ENCODE data around the gene CZIB. TPM values are rescaled to one million over a fixed set of nuclear protein-coding genes. Genes with fewer than 3 reads are reported as not detected.

The CZIB gene
- total and polyA plus RNA-seq, 2 of the 8 experiments (the other 6 are each of a cell fraction or from before 2014, with no cell fraction given): 46.5 to 48.0 TPM

- no peak for TF ChIP-seq BRCA1 (IDR thresholded peaks at IDR 0.05; ENCODE audit: low read depth, low read length)
- no peak for TF ChIP-seq SP4 (IDR thresholded peaks at IDR 0.05; ENCODE audit: low read length)
- no peak for TF ChIP-seq FOSL1 (IDR thresholded peaks at IDR 0.05; ENCODE audit: insufficient read depth, low read depth, low read length)
- TF ChIP-seq SRF (IDR thresholded peaks at IDR 0.05; ENCODE audit: low read depth, low read length): no peak
- no peak for TF ChIP-seq JUN (IDR thresholded peaks at IDR 0.05; ENCODE audit: low read depth, low read length)
- no peak for TF ChIP-seq CBX8 (IDR thresholded peaks at IDR 0.05; ENCODE audit: borderline replicate concordance, low read depth, low read length)
- Histone ChIP-seq H3K23me2 (ENCODE audit: low read depth, low read length) (no peaks in the 10 kb centered on the region), H3K4me3 (ENCODE audit: extremely low read depth in 1 of 4, insufficient read depth in 2 of 4, low read depth in 3 of 4, low read length in 4 of 4) (no peak overlapping the region), H3K14ac (ENCODE audit: insufficient read length) (no peak overlapping the region), H2BK15ac (ENCODE audit: low read length) (no peak overlapping the region), H2BK5ac (ENCODE audit: low read depth, low read length) (no peak overlapping the region), H3K9me3 (ENCODE audit: insufficient read depth in 2 of 2, low read depth in 1 of 2, low read length in 1 of 2) (no peaks in the 10 kb centered on the region), H3K36me3 (ENCODE audit: control insufficient read depth in 2 of 4, insufficient read depth in 4 of 4, low read length in 3 of 4) (peaks cover 14 to 69% (median 53%) of the 10 kb centered on the region in 4 experiments; a peak in 7 of 8 replicates), H2BK120ac (replicated peaks; ENCODE audit: low read depth, low read length) (no peak overlapping the region), H4K8ac (ENCODE audit: extremely low read depth, insufficient read depth, low read length) (no peak overlapping the region), H3K56ac (replicated peaks; ENCODE audit: insufficient read length, low read depth, low read length) (no peak overlapping the region), H3K18ac (ENCODE audit: extremely low read depth, low read length) (no peak overlapping the region), H2AFZ (ENCODE audit: low read length) (no peak overlapping the region), H3K4ac (replicated peaks; ENCODE audit: insufficient read length, low read depth, low read length) (no peak overlapping the region), H2BK20ac (ENCODE audit: low read length) (no peak overlapping the region), H2AK5ac (ENCODE audit: low read depth, low read length) (no peak overlapping the region), H4K91ac (replicated peaks; ENCODE audit: insufficient read length, low read length) (no peak overlapping the region), H3K79me1 (ENCODE audit: low read depth, low read length) (0 out of 2 replicates have a peak, but pooled peaks cover 3% of the 10 kb centered on the region), H2BK12ac (ENCODE audit: low read depth, low read length) (no peak overlapping the region), H3K27ac (ENCODE audit: low read depth, low read length) (no peak overlapping the region), H3K4me1 (replicated peaks in 1 of 4; ENCODE audit: control insufficient read depth in 3 of 4, insufficient read depth in 4 of 4, low read length in 3 of 4) (no peaks in the 10 kb centered on the region), H3K23ac (ENCODE audit: insufficient read length) (no peak overlapping the region), H4K5ac (ENCODE audit: insufficient read length, low read depth, low read length) (no peak overlapping the region), H3K79me2 (ENCODE audit: control insufficient read depth in 1 of 2, insufficient read depth in 2 of 2, low read length in 2 of 2) (no peaks in the 10 kb centered on the region), H3K9ac (replicated peaks in 1 of 4; ENCODE audit: extremely low read depth in 1 of 4, low read depth in 3 of 4, low read length in 3 of 4) (no peak overlapping the region), H3K27me3 (replicated peaks in 1 of 4; ENCODE audit: control insufficient read depth in 3 of 4, extremely low read depth in 1 of 4, insufficient read depth in 3 of 4, low read length in 3 of 4) (no peaks in the 10 kb centered on the region), H3K4me2 (ENCODE audit: insufficient read depth in 1 of 2, low read depth in 2 of 2, low read length in 2 of 2) (no peak overlapping the region), H4K20me1 (replicated peaks in 1 of 2; ENCODE audit: control insufficient read depth in 1 of 2, insufficient read depth in 2 of 2, low read length in 2 of 2) (peaks cover 0 to 8% of the 10 kb centered on the region in 2 experiments)
- CTCF ChIA-PET (ENCODE audit: partially characterized antibody): interaction anchor here (1.1 to 1.5 kb wide), 3 partner anchors 9 to 175 kb away, joined by 3 to 4 read pairs (median 3); no protein-coding TSS in a partner anchor
- POLR2A ChIA-PET (ENCODE audit: partially characterized antibody): interaction anchor here (1.2 kb wide), 1 partner anchor 26 kb away, joined by 3 read pairs; no protein-coding TSS in a partner anchor
- no peak for FAIRE-seq
- no peak for DNase-seq (ENCODE audit: low read depth in 1 of 2, low spot score in 2 of 2)
- WGBS, 2 experiments (ENCODE audit: extremely low coverage in 1 of 2, insufficient coverage in 1 of 2, insufficient read length in 1 of 2, insufficient replicate concordance in 2 of 2, low coverage in 1 of 2, low lambda C conversion rate in 2 of 2, missing lambda C conversion rate in 1 of 2): 89% methylated on average over 1 of the region's 1 CpG; no CpG with 5 or more reads in 1 of the 2 experiments
Measured at GRCh38 chr1:53270107-53270506, 49.7 kb upstream of the CZIB start.
